RWPE2 (cell line): Measurements from ENCODE around the gene TAF5.

Source experiments
- ATAC-seq: fragments of 200-7000 bp; cut with Tn5 transposase; 3 replicates; pipeline ENCODE4 v1.9.1; 2021; ENCODE audit warnings: low read depth
- DNase-seq: peaks from one replicate; pipeline ENCODE4 v3.0.0-alpha.2; 2020; ENCODE audit warnings: low spot score
- H3K27ac ChIP-seq: fragments of 450-650 bp; 2 replicates; pipeline ENCODE4 v1.5.1; 2017; ENCODE audit warnings: mild to moderate bottlenecking; ENCODE audit not compliant: poor library complexity, severe bottlenecking
- H3K27me3 ChIP-seq: fragments of 250-450 bp; sonication (Bioruptor Pico); 2 replicates; pipeline ENCODE4 v1.5.1; 2021; ENCODE audit warnings: mild to moderate bottlenecking, moderate library complexity; ENCODE audit not compliant: insufficient read depth, poor library complexity, severe bottlenecking
- H3K36me3 ChIP-seq: fragments of 250-450 bp; sonication (Bioruptor Pico); 2 replicates; pipeline ENCODE4 v1.5.1; 2020; ENCODE audit warnings: low read depth, mild to moderate bottlenecking, moderate library complexity
- H3K4me1 ChIP-seq: fragments of 250-450 bp; sonication (Bioruptor Pico); 2 replicates; pipeline ENCODE4 v1.5.1; 2021; ENCODE audit warnings: mild to moderate bottlenecking, moderate library complexity; ENCODE audit not compliant: insufficient read depth, poor library complexity, severe bottlenecking
- H3K4me3 ChIP-seq: fragments of 250-450 bp; sonication (Bioruptor Pico); 2 replicates; pipeline ENCODE4 v1.5.1; 2021; ENCODE audit warnings: mild to moderate bottlenecking, moderate library complexity; ENCODE audit not compliant: severe bottlenecking
- H3K9me3 ChIP-seq: fragments of 250-450 bp; sonication (Bioruptor Pico); 2 replicates; pipeline ENCODE4 v1.5.1; 2021; ENCODE audit warnings: mild to moderate bottlenecking, moderate library complexity; ENCODE audit not compliant: severe bottlenecking
- CTCF ChIP-seq: fragments of 450-650 bp; IDR thresholded peaks from one replicate; pipeline ENCODE4 v1.5.1; 2017; ENCODE audit warnings: mild to moderate bottlenecking, moderate library complexity; ENCODE audit not compliant: poor library complexity, severe bottlenecking

TAF5 gene

DNA sequence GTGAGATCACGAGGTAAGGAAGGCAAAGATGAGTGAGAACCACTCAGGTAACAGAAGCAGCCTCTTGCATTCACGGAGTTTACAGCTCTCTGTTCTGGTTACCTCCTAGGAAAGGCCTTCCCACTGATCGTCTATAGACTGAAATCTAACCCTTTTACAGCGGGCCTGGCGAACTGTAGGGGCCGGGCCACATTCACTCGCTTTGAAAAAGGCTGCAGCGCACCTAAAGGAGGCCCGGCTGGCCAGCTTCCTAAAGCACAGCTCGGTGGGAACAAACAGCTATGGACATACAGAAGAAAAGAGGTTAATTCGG, 27.9 kb downstream of the TAF5 start:
- Histone ChIP-seq H3K4me1 (peaks cover 28% of the 10 kb centered on the region), H3K36me3 (peaks cover 76% of the 10 kb centered on the region), H3K9me3 (no peaks in the 10 kb centered on the region), H3K27me3 (no peaks in the 10 kb centered on the region), H3K4me3 (peak overlapping the region; percentile 85), H3K27ac (peak overlapping the region; percentile 42)
- ATAC-seq (no peak), DNase-seq (no peak)
- no peak for TF ChIP-seq CTCF

GRCh38 chr10:103396067-103396788, 28.5 kb downstream of the TAF5 start, which contains the start of the genes ATP5MK and PDCD11:
TSS of gene ATP5MK (minus strand) at chr10:103396475. CDS start at chr10:103392457, 4,018 bp downstream.
TSS of gene PDCD11 (plus strand) at chr10:103396626. CDS start at chr10:103398427, 1,801 bp downstream.
- TF ChIP-seq CTCF: no peak
- Histone ChIP-seq H3K27me3 (no peaks in the 10 kb centered on the region), H3K9me3 (no peaks in the 10 kb centered on the region), H3K27ac (peak within 1 kb of the TSS; percentile 42), H3K36me3 (peaks cover 76% of the 10 kb centered on the region), H3K4me1 (peaks cover 28% of the 10 kb centered on the region), H3K4me3 (peak within 1 kb of the TSS; percentile 85)
- DNase-seq (peak; percentile 97), ATAC-seq (peak; percentile 99)

- Histone ChIP-seq H3K27me3 (no peaks in the 10 kb centered on the region), H3K36me3 (peaks cover 76% of the 10 kb centered on the region), H3K4me1 (peaks cover 28% of the 10 kb centered on the region), H3K4me3 (peak overlapping the region; percentile 85), H3K9me3 (no peaks in the 10 kb centered on the region), H3K27ac (peak overlapping the region; percentile 42)
- peak; percentile 5; the same call in 1 of the 3 replicates for ATAC-seq
- DNase-seq: no peak
- no peak for TF ChIP-seq CTCF
Measured at GRCh38 chr10:103396789-103397087, 29.0 kb downstream of the TAF5 start.

DNA sequence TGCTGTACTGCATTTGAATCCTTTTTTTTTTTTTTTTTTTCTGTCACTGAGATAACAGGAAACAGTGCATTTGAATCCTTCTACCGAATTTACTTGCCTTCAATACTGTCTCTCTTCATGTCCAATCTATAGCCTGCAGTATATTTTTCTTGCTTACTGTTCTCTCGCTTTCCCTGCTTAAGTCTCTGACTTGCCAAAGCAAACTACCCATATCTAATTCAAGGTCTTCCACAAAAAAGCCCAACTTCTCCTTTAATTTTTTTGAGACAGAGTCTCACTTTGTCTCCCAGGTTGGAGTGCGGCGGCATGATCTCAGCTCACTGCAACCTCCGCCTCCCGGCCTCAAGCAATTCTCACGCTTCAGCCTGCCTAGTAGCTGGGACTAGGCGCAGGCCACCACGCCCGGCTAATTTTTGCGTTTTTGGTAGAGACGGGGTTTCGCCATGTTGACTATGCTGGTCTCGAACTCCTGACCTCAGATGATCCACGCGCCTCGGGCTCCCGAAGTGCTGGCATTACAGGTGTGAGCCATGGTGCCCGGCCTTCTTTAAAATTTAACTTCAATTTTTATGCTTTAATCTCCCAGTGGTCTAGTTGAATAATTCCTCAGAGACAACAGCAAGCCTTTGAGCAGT, 29.5 kb downstream of the TAF5 start:
- Histone ChIP-seq H3K27ac (peak overlapping the region; percentile 42), H3K27me3 (no peaks in the 10 kb centered on the region), H3K9me3 (no peaks in the 10 kb centered on the region), H3K4me3 (peak overlapping the region; percentile 85), H3K4me1 (peaks cover 28% of the 10 kb centered on the region), H3K36me3 (peaks cover 76% of the 10 kb centered on the region)
- ATAC-seq (no peak), DNase-seq (no peak)
- TF ChIP-seq CTCF: no peak

DNA sequence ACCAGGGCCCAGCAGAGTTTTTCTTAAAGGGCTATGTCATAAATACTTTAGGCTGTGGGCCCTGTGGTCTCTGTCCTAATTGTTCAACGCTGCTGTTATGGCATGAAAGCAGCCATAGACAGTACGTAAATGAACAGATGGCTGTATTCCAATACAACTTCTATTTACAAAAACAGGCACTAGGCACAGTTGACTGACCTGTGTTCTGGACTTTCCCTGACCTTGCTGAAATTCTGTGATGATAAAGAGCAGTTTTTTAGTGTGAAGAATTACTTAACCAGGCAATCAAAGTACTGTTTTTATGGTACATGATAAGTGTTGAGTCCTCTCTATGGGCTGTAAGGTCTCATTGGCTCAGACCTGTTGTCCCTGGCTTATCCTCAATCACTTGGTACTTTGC, 45.8 kb downstream of the TAF5 start:
- Histone ChIP-seq H3K27me3 (no peaks in the 10 kb centered on the region), H3K36me3 (peaks cover 100% of the 10 kb centered on the region), H3K4me1 (no peaks in the 10 kb centered on the region), H3K4me3 (no peak overlapping the region), H3K27ac (no peak overlapping the region), H3K9me3 (no peaks in the 10 kb centered on the region)
- DNase-seq (no peak), ATAC-seq (no peak)
- TF ChIP-seq CTCF: no peak
